IMR-90 (cell line): ENCODE measurements around the gene KLHL11.
"Not testable (repeated sequence)": the region's sequence is repeated elsewhere in the genome, so short reads cannot be mapped to it uniquely, and the experiment has no call there.

Experiments used
- CHD1 ChIP-seq: IDR thresholded peaks from 2 replicates; pipeline ENCODE4 v1.6.1; 2012; ENCODE audit warnings: low read depth, low read length, improper control_type of control experiment
- MAFK ChIP-seq: IDR thresholded peaks from 2 replicates; pipeline ENCODE4 v1.6.1; 2012; ENCODE audit warnings: low read depth, low read length, improper control_type of control experiment
- POLR2A ChIP-seq: IDR thresholded peaks from 2 replicates; pipeline ENCODE4 v1.6.1; 2012; ENCODE audit warnings: mild to moderate bottlenecking, low read depth, low read length
- RCOR1 ChIP-seq: IDR thresholded peaks from 2 replicates; pipeline ENCODE4 v1.6.1; 2012; ENCODE audit warnings: mild to moderate bottlenecking, low read length, improper control_type of control experiment; ENCODE audit not compliant: insufficient replicate concordance
- SMC3 ChIP-seq: fragments of 150-350 bp; IDR thresholded peaks from 2 replicates; pipeline ENCODE4 v1.6.1; 2016; ENCODE audit warnings: low read depth, mild to moderate bottlenecking, antibody characterized with exemption, low read length, moderate library complexity
- USF2 ChIP-seq: fragments of 150-350 bp; IDR thresholded peaks from 2 replicates; pipeline ENCODE4 v1.6.1; 2017; ENCODE audit warnings: mild to moderate bottlenecking, antibody characterized with exemption, low read length, low read depth
- TF ChIP-seq, protein P1 (sequence below): conservative IDR thresholded peaks from 2 replicates; pipeline ENCODE4 v1.5.1; 2012; ENCODE audit warnings: mild to moderate bottlenecking, low read depth, low read length, improper control_type of control experiment

DNA sequence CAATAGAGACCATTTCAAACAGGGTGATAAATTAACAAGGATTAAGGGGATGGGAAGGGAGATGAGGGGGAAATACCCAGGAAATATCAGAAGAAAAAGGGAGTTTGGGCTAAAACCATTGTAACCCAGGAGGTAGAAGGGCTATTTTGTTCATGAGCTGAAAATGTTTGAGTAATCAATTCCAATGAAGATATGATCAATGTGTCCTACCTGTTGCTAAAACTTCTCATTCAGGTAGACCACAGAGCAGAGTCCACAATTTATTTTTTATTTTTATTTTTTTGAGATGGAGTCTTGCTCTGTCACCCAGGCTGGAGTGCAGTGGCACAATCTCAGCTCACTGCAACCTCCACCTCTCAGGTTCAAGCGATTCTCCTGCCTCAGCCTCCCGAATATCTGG lies 25.8 kb downstream of the KLHL11 start:
- TF ChIP-seq MAFK, SMC3, CHD1, RCOR1, POLR2A, USF2: not testable (repeated sequence)
- TF ChIP-seq, protein P1, sequence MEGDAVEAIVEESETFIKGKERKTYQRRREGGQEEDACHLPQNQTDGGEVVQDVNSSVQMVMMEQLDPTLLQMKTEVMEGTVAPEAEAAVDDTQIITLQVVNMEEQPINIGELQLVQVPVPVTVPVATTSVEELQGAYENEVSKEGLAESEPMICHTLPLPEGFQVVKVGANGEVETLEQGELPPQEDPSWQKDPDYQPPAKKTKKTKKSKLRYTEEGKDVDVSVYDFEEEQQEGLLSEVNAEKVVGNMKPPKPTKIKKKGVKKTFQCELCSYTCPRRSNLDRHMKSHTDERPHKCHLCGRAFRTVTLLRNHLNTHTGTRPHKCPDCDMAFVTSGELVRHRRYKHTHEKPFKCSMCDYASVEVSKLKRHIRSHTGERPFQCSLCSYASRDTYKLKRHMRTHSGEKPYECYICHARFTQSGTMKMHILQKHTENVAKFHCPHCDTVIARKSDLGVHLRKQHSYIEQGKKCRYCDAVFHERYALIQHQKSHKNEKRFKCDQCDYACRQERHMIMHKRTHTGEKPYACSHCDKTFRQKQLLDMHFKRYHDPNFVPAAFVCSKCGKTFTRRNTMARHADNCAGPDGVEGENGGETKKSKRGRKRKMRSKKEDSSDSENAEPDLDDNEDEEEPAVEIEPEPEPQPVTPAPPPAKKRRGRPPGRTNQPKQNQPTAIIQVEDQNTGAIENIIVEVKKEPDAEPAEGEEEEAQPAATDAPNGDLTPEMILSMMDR, result not testable (repeated sequence)
